GM19025 (cell line): ENCODE data around the gene ANKRD29.
A peak's percentile ranks its signal among the peaks of the same experiment; 100 is the strongest.
"Not testable (repeated sequence)": the region's sequence is repeated elsewhere in the genome, so short reads cannot be mapped to it uniquely, and the experiment has no call there.

Experiments
- ATAC-seq: cut with Tn5 transposase; IDR thresholded peaks from one replicate; pipeline ENCODE4 v1.9.1; 2021; ENCODE audit warnings: mild to moderate bottlenecking, low read depth, moderate library complexity; ENCODE audit not compliant: unreplicated experiment

The ANKRD29 gene

GRCh38 chr18:23646282-23646681, 16.4 kb downstream of the ANKRD29 start:
- ATAC-seq: no peak

- no peak for ATAC-seq
Measured at GRCh38 chr18:23645568-23646175, 17.0 kb downstream of the ANKRD29 start.

- no peak for ATAC-seq
Measured at GRCh38 chr18:23643815-23644490, 18.8 kb downstream of the ANKRD29 start.

GRCh38 chr18:23641937-23642666, 20.6 kb downstream of the ANKRD29 start:
- ATAC-seq: no peak

- no peak for ATAC-seq
Measured at GRCh38 chr18:23641143-23641720, 21.5 kb downstream of the ANKRD29 start.

DNA sequence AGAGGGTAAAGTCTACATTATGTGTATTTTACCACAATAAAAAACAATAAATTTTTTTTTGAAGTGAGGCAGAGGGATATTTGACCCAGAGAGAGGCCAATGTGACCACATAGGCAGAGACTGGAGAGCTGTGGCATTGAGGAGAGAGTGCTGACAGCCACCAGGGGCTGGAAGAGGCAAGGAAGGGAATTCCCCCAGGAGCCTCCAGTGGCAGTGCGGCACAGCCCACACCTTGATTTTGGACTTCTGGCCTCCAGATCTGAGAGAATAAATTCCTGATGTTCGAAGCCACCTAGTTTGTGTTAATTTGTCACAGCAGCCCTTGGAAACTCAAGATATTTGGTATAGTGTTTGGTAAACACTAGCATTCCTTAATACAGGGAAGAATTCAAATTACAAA, 22.7 kb downstream of the ANKRD29 start:
- no peak for ATAC-seq

- not testable (repeated sequence) for ATAC-seq
Measured at GRCh38 chr18:23636433-23636832, 26.3 kb downstream of the ANKRD29 start.

GRCh38 chr18:23636071-23636399, 26.7 kb downstream of the ANKRD29 start:
- ATAC-seq: no peak

DNA sequence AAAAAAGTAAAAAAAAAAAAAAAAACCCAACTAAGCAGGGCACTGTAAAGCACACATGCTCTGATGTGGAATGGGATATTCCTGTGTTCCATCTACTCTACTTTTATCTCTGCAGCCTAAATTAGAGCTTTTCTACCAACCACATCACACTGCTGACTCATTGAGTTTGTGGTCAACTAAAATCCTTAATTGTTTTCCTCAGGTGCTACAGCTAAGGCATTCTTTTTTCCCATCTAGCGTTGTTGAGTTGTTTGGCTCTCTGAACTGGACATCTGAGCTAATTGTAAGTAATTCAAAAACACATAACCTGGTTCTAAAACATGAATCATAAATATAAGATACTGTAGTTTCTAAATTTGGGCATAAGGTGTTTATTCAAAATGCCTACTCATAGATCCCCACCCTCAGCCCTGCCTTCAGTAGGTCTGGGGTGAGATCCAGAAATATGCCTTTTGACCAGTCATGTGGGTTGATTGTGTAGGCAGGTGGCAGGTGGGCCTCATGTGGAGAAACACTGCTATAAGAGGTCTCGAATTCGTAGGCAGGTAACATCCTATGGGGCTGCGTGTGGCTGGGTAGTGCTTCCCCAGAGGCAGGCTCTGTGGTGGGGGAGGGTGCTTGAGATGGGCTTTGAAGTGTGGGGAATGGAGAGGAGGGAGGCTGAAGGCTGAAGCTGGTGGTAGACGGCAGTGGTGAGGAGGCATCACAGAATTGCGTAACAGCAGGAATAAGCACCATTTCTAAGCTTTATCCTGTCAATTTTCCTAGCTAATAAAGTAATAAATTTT, 27.2 kb downstream of the ANKRD29 start:
- no peak for ATAC-seq

DNA sequence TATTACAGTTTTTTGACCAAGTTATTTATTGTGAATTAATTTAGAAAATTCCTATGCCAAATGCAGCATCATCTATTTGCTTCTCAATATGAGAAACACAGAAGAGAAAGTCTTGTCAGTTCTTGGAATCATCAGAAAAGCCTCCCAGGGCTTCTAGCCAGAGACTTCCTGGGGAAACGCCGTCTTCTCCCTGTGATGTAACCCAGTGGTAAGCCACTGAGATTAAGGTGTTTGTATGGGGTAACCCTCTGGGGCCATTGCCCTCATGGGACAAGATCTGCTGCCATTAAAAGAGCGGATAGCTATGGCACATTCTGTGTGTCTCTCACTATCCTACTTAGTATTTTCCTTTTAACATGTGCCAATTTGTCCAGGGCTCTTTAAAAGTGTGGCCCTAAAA, 28.0 kb downstream of the ANKRD29 start:
- ATAC-seq: no peak

DNA sequence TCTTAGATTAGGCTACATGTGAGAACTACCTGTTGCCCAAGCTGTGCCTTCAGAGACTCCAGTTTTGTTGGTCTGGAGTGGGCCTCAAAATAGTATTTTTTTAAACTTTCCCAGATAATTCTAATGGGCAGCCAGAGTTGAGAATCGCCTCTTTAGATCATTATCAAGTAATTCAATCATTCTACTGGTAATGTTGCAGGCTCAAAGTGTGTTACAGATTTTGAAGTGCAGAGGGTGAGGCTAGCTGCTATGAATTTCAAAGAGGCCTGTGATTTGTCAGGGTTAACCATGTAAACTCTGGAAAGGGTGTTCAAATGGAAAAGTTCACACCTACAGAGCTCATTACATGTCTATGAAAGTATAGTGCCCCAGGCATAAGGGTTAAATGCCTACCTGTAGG, 30.1 kb downstream of the ANKRD29 start:
- ATAC-seq: no peak

DNA sequence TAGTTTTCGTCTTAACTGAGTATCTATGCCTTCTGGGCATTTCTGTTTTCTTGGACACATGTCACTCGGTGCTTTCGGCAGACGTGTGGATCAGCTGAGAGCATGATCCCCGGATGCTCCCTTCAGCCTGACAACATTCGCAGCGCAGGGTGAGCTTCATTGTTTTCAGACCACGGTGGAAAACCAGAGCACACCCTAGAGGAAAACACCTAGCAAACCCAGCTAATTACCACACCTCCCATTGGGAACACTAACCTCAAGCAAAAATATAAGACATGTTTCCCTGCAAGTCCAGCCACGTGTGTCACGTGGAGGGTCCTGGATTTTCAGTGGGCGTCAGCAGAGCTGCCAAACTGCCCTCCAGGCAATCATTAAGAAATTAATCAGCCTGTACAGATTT, 31.0 kb downstream of the ANKRD29 start:
- ATAC-seq: no peak

DNA sequence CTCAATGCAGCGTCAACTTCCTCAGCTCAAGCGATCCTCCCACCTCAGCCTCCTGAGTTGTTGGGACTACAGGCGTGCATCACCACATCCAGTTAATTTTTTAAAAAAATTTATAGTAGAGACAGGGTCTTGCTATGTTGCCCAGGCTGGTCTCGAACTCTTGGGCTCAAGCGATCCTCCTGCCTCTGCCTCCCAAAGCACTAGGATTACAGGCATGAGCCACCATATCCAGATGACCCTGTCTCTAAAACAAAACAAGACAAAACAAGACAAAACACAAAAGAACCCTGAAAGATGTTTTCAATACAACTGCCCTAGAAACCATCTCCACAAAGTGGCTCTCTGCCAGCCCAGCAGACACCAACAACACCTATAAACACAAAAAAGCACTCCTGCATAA, 31.4 kb downstream of the ANKRD29 start:
- no peak for ATAC-seq

DNA sequence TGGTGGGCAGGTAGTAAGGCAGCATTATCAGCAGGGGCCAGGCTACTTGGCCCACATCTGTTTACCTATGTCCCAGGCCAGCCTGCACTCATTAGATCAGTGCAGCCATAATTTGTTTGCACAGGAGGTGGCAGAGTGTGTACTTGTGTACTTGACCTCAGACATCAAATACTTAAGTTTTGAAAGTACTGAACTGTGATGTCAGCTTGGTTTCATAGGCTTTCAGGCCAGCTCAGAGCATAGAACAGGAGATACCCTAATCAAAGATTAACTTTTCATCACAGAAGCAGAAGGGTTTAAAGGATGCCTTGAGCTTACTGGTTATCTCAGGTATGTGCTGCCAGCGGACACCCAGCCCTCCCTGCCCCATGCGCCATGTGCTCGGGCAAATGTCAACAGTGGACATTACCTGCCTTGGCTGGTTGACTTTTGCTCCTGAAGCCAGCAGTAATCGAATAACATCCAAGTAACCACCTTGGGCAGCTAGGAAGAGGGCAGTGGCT, 33.2 kb downstream of the ANKRD29 start:
- ATAC-seq: peak; percentile 96

GRCh38 chr18:23627970-23628369, 34.7 kb downstream of the ANKRD29 start:
- no peak for ATAC-seq

DNA sequence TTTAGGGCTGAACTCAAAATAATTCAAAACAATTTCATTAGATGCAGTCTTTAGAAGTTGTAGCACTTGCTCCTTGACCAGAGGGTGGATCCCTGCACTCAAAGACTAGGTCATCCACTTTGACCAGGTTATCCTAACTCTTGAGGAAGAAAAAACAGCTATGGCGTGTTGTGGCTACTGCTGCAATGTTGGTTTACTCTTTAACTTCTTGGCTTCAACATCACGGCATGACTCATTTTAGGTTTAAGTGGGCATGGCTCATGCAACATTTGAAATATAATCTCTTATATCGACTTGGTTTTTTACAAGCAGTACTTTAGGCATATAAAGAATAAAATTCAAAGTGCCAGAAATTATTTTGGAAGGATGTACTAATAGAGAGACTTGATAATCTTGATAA, 35.4 kb downstream of the ANKRD29 start:
- ATAC-seq: no peak

DNA sequence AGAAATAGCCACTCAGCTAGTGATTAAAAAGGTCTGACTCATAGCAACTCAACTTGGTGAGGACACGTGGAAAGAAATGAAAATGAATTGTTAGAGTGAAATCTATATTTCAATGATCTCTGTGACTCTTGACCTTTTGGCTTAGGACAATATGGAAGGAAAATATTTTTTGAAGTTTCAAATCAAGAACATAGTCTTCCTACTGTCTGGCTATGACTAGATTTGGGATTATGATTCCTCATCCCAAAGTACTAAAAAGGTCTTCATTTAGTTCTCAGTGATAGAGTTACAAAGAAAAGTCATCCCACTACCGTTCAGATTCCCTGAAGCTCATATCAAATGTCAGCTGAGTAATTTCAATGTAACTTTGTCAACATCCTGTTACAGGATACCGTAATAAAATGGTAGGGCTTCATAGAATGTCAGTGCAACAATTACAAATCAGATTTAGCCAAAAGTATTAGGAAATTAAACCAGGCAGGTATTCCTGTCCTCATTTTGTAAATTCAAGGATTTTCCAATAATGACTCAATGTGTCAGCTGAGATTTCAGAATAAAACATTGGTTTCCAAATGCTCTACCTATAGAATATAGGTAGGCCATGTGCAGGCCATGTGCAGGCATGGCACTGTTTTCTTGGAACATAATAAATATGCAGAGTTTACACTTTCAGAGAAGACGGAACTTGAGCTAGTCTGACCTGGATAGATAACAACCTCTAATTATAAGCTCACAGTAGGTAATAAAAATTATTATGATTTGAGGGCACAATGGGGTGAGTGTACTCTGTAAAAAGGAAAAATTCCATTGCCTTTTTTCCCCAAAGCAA, 36.0 kb downstream of the ANKRD29 start:
- no peak for ATAC-seq

GRCh38 chr18:23623040-23623439, 39.7 kb downstream of the ANKRD29 start:
- ATAC-seq: no peak

DNA sequence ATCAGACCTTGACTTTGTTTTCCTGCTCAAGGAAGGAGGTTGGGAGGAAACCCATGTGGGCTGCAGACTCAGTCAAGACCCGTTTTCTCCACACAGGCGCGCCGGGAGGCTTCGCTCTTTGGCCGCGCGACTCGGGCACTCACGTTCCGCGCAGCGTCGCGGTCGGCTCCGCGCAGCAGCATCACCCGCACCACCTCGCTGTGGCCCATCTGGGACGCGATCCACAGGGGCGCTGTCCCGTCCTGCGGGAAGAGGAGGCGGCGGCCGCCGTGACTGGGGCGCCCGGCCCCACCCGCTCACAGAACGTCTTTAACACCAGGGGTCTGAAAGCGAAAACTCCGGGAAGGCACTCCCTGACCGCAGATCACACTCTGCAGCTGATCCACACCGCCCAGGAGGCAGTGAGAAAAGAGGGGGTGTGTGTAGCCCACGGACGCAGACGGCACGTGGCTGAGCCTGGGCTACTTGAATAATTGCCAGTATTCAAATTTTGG, 43.3 kb downstream of the ANKRD29 start:
- no peak for ATAC-seq
